Lung (tissue), 12 donors: Measurements from ENCODE around the gene ZG16. TPM values are rescaled to one million over a fixed set of nuclear protein-coding genes. Genes with fewer than 3 reads are reported as not detected.

Experiments
- ATAC-seq: fragments of 200-7000 bp; cut with Tn5 transposase; one replicate; pipeline ENCODE4 v1.9.1; 2020; ENCODE audit warnings: moderate number of reproducible peaks; ENCODE audit not compliant: insufficient read depth, low FRiP score
- DNase-seq, 3 donors: peaks; one replicate each; pipeline ENCODE4 v3.0.0-alpha.2; 2013 to 2017
- H3K27ac ChIP-seq, 2 donors: one replicate each; pipeline ENCODE4 v1.5.1; 2013; ENCODE audit warnings: mild to moderate bottlenecking in 2 of 2, moderate library complexity in 2 of 2, control low read depth in 1 of 2, inconsistent platforms in 1 of 2, low read depth in 1 of 2, low read length in 1 of 2
- H3K27me3 ChIP-seq, 3 donors: one replicate each; pipeline ENCODE4 v1.5.1; 2013; ENCODE audit warnings: low read length in 2 of 3; ENCODE audit not compliant: control insufficient read depth in 3 of 3, insufficient read depth in 3 of 3
- H3K36me3 ChIP-seq, 4 donors: one replicate each; pipeline ENCODE4 v1.5.1; 2013; ENCODE audit warnings: low read length in 4 of 4, mild to moderate bottlenecking in 1 of 4, moderate library complexity in 1 of 4; ENCODE audit not compliant: control insufficient read depth in 4 of 4, insufficient read depth in 4 of 4
- H3K4me1 ChIP-seq, 5 donors: one replicate each; pipeline ENCODE4 v1.5.1; 2013; ENCODE audit warnings: low read length in 5 of 5, mild to moderate bottlenecking in 2 of 5, moderate library complexity in 1 of 5; ENCODE audit not compliant: control insufficient read depth in 5 of 5, insufficient read depth in 5 of 5
- H3K4me3 ChIP-seq: one replicate; pipeline ENCODE4 v1.5.1; 2013; ENCODE audit warnings: mild to moderate bottlenecking, control low read depth, moderate library complexity
- H3K9ac ChIP-seq, 2 donors: one replicate each; pipeline ENCODE4 v1.5.1; 2013; ENCODE audit warnings: low read length in 2 of 2, control low read depth in 1 of 2; ENCODE audit not compliant: insufficient read depth in 1 of 2
- H3K9me3 ChIP-seq, 4 donors: one replicate each; pipeline ENCODE4 v1.5.1; 2013; ENCODE audit warnings: low read length in 3 of 4, mild to moderate bottlenecking in 1 of 4, moderate library complexity in 1 of 4; ENCODE audit not compliant: control insufficient read depth in 4 of 4, insufficient read depth in 3 of 4
- CTCF ChIP-seq: IDR thresholded peaks from 2 replicates; pipeline ENCODE4 v1.5.1; 2012; ENCODE audit warnings: mild to moderate bottlenecking; ENCODE audit errors: control extremely low read depth, extremely low read depth
- WGBS, 2 donors: extraction: QIAGEN DNeasy Blood & Tissue Kit; methylation state at CpG; one replicate each; pipeline ENCODE4 v1.1.7; 2013; 5-methylcytosine and 5-hydroxymethylcytosine counted together
- polyA plus RNA-seq, 2 donors: library from polyadenylated mRNA; stranded (reverse); fragments of 200-250 nt; gene quantifications; one replicate each; pipeline ENCODE4 v1.2.1, GENCODE V29; 2013
- total RNA-seq, 2 donors: library from RNA; depleted of rRNA in 1 of 2; stranded (reverse); fragments of >200 nt in 1 of 2; gene quantifications; one replicate each; pipeline ENCODE4 v1.2.1, GENCODE V29; 2014 to 2021
- donor health status: control.
- donor health status: control.
- donor health status: Bipolar disorder and iron deficiency.
- donor health status: healthy.
- donor health status: DM: yes; HTN: yes; CAD: no.

The ZG16 gene
- total and polyA plus RNA-seq, 4 donors, result 0.01 to 0.06 (median 0.04) TPM; not detected in 1

- H3K36me3 ChIP-seq, result no peaks in the 10 kb centered on the region
- no peaks in the 10 kb centered on the region for H3K27me3 ChIP-seq
- TF ChIP-seq CTCF, result no peak
- ATAC-seq, result no peak
- DNase-seq, result no peak
- H3K27ac ChIP-seq, result no peak overlapping the region
- no peak overlapping the region for H3K9ac ChIP-seq
- H3K9me3 ChIP-seq, result no peaks in the 10 kb centered on the region
- no peaks in the 10 kb centered on the region for H3K4me1 ChIP-seq
- WGBS, 2 donors, result 65 to 84% methylated on average over 5 of the region's 5 CpGs
- no peak overlapping the region for H3K4me3 ChIP-seq
These were observed 34.6 kb upstream of the ZG16 start for GRCh38 chr16:29743475-29743826.

GRCh38 chr16:29743827-29744531 is 34.1 kb upstream of the ZG16 start:
- no peak for ATAC-seq
- 80 to 84% methylated on average over 21 of the region's 21 CpGs for WGBS, 2 donors
- no peaks in the 10 kb centered on the region for H3K4me1 ChIP-seq
- no peaks in the 10 kb centered on the region for H3K36me3 ChIP-seq
- H3K27ac ChIP-seq, result peak overlapping the region in 1 of 2 donors; percentile 0
- no peak for DNase-seq
- TF ChIP-seq CTCF, result no peak
- H3K9ac ChIP-seq, result no peak overlapping the region
- H3K4me3 ChIP-seq, result no peak overlapping the region
- H3K27me3 ChIP-seq, result no peaks in the 10 kb centered on the region
- no peaks in the 10 kb centered on the region for H3K9me3 ChIP-seq

GRCh38 chr16:29744541-29745101 is 33.4 kb upstream of the ZG16 start:
- Histone ChIP-seq H3K9ac (no peak overlapping the region), H3K36me3 (no peaks in the 10 kb centered on the region), H3K4me1 (no peaks in the 10 kb centered on the region), H3K27me3 (no peaks in the 10 kb centered on the region), H3K27ac (no peak overlapping the region), H3K4me3 (no peak overlapping the region), H3K9me3 (no peaks in the 10 kb centered on the region)
- TF ChIP-seq CTCF, result no peak
- no peak for ATAC-seq
- WGBS, 2 donors, result 64 to 72% methylated on average over 20 of the region's 20 CpGs
- DNase-seq, result no peak
